SK-N-SH (cell line): ENCODE data around the gene LGALS8.

ENCODE experiments used
- GATA2 ChIP-seq: sonication (generic); formaldehyde crosslinking; IDR thresholded peaks from 2 replicates; pipeline ENCODE4 v1.5.0; 2020; ENCODE audit warnings: mild to moderate bottlenecking, missing genetic modification reagents
- NRF1 ChIP-seq: IDR thresholded peaks from 2 replicates; pipeline ENCODE4 v1.6.1; 2012; ENCODE audit warnings: low read depth, mild to moderate bottlenecking, low read length
- TAF1 ChIP-seq: IDR thresholded peaks from 2 replicates; pipeline ENCODE4 v1.6.1; 2012; ENCODE audit warnings: low read depth, mild to moderate bottlenecking, low read length, moderate library complexity, borderline replicate concordance
- TF ChIP-seq, protein P1 (sequence below): fragments of 200-600 bp; sonication (generic); IDR thresholded peaks from 2 replicates; pipeline ENCODE4 v1.6.1; 2017; ENCODE audit warnings: antibody characterized with exemption, mild to moderate bottlenecking, moderate library complexity

DNA sequence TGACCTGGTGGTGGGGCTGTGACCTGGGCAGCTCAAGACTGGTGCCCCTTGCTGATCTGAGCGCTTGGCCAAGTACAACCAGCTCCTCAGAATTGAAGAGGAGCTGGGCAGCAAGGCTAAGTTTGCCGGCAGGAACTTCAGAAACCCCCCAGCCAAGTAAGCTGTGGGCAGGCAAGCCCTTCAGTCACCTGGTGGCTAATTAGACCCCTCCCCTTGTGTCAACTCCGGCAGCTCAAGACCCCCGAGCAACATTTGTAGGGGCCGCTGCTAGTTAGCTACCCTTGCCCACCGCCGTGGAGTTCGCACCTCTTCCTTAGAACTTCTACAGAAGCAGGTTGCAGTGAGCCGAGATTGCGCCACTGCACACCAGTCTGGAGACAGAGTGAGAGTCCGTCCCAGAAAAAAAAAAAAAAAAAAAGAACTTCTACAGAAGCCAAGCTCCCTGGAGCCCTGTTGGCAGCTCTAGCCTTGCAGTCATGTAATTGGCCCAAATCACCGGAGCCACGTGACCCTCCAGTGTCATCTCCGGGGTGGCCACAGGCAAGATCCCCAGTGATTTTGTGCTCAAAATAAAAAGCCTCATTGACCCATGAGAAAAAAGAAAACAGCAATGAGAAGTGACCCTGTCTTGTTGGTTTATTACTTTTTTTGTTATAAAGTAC, 39.3 kb upstream of the LGALS8 start:
- TF ChIP-seq, protein P1, sequence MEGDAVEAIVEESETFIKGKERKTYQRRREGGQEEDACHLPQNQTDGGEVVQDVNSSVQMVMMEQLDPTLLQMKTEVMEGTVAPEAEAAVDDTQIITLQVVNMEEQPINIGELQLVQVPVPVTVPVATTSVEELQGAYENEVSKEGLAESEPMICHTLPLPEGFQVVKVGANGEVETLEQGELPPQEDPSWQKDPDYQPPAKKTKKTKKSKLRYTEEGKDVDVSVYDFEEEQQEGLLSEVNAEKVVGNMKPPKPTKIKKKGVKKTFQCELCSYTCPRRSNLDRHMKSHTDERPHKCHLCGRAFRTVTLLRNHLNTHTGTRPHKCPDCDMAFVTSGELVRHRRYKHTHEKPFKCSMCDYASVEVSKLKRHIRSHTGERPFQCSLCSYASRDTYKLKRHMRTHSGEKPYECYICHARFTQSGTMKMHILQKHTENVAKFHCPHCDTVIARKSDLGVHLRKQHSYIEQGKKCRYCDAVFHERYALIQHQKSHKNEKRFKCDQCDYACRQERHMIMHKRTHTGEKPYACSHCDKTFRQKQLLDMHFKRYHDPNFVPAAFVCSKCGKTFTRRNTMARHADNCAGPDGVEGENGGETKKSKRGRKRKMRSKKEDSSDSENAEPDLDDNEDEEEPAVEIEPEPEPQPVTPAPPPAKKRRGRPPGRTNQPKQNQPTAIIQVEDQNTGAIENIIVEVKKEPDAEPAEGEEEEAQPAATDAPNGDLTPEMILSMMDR, result no peak
- TF ChIP-seq NRF1, result no peak
- TF ChIP-seq GATA2, result no peak
- no peak for TF ChIP-seq TAF1
